MM.1S (cell line): Measurements from ENCODE around the gene CYTH3.

ENCODE experiments used
- DNase-seq: peaks from one replicate; pipeline ENCODE4 v3.0.0-alpha.2; 2015
- H2AFZ ChIP-seq: fragments of 300-600 bp; sonication (generic); 2 replicates; pipeline ENCODE4 v1.6.0; 2016; ENCODE audit warnings: antibody characterized with exemption, low read length
- H3F3A ChIP-seq: fragments of 300-600 bp; sonication (generic); 2 replicates; pipeline ENCODE4 v1.6.1; 2016; ENCODE audit warnings: mild to moderate bottlenecking, antibody characterized with exemption, low read length, moderate library complexity, mixed read lengths; ENCODE audit not compliant: insufficient read depth
- H3K27ac ChIP-seq: fragments of 300-600 bp; sonication (generic); 2 replicates; pipeline ENCODE4 v1.5.1; 2016; ENCODE audit warnings: mild to moderate bottlenecking, low read length
- H3K27me3 ChIP-seq: fragments of 300-600 bp; sonication (generic); replicated peaks from 2 replicates; pipeline ENCODE4 v1.6.0; 2016; ENCODE audit warnings: low read length; ENCODE audit not compliant: insufficient read depth
- H3K36me3 ChIP-seq: fragments of 300-600 bp; sonication (generic); replicated peaks from 2 replicates; pipeline ENCODE4 v1.6.1; 2016; ENCODE audit warnings: mild to moderate bottlenecking, low read length, mixed read lengths; ENCODE audit not compliant: insufficient read depth
- H3K4me1 ChIP-seq: fragments of 300-600 bp; sonication (generic); 2 replicates; pipeline ENCODE4 v1.6.1; 2016; ENCODE audit warnings: low read length, mixed read lengths
- H3K4me2 ChIP-seq: fragments of 300-600 bp; sonication (generic); 2 replicates; pipeline ENCODE4 v1.6.0; 2016; ENCODE audit warnings: low read depth, low read length
- H3K4me3 ChIP-seq: fragments of 300-600 bp; sonication (generic); 2 replicates; pipeline ENCODE4 v1.5.1; 2016; ENCODE audit warnings: low read length, mixed read lengths
- H3K79me2 ChIP-seq: fragments of 300-600 bp; sonication (generic); 2 replicates; pipeline ENCODE4 v1.6.1; 2016; ENCODE audit warnings: mixed run types, low read length, mixed read lengths
- H3K9ac ChIP-seq: fragments of 300-600 bp; sonication (generic); 2 replicates; pipeline ENCODE4 v1.6.1; 2016; ENCODE audit warnings: low read length, mixed read lengths
- H3K9me2 ChIP-seq: fragments of 300-600 bp; sonication (generic); replicated peaks from 2 replicates; pipeline ENCODE4 v1.6.1; 2016; ENCODE audit warnings: mild to moderate bottlenecking, low read length, mixed read lengths; ENCODE audit not compliant: insufficient read depth
- H3K9me3 ChIP-seq: fragments of 300-600 bp; sonication (generic); replicated peaks from 2 replicates; pipeline ENCODE4 v1.6.1; 2016; ENCODE audit warnings: mild to moderate bottlenecking, low read length, mixed read lengths; ENCODE audit not compliant: insufficient read depth
- H4K20me1 ChIP-seq: fragments of 300-600 bp; sonication (generic); 2 replicates; pipeline ENCODE4 v1.6.1; 2016; ENCODE audit warnings: mild to moderate bottlenecking, low read length, moderate library complexity, mixed read lengths; ENCODE audit not compliant: insufficient read depth
- CTCF ChIP-seq: fragments of 300-600 bp; sonication (generic); IDR thresholded peaks from 2 replicates; pipeline ENCODE4 v1.5.1; 2016; ENCODE audit warnings: antibody characterized with exemption, low read length, mixed read lengths
- EZH2 ChIP-seq: fragments of 300-600 bp; sonication (generic); optimal IDR thresholded peaks from 2 replicates; pipeline ENCODE3; 2017; ENCODE audit warnings: low read depth, mild to moderate bottlenecking, antibody characterized with exemption, low read length, mixed read lengths
- EZH2phosphoT487 ChIP-seq: fragments of 300-600 bp; sonication (generic); IDR thresholded peaks from 2 replicates; pipeline ENCODE4 v1.6.1; 2018; ENCODE audit warnings: antibody characterized with exemption, low read length

Gene CYTH3

DNA sequence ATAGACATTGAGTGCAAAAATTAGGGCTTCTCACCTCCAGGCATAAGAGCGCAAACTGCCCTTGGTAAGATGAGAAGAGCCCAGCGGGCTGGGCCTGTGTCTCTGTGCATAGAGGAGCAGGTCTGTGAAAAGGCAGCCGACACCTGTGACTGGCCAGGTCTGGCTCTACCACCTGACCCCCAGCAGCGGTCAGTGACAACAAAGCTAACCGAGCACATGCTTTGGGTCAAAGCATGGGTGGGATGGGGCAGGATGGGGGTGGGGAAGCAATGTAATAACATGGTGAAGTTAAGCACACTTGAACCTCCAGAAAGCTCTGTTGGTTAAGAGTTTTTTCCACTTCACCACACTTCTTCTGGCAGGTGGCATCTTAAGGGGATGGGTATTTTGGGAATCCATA is 29.3 kb downstream of the CYTH3 start:
- Histone ChIP-seq H4K20me1 (no peaks in the 10 kb centered on the region), H3K4me1 (no peaks in the 10 kb centered on the region)

DNA sequence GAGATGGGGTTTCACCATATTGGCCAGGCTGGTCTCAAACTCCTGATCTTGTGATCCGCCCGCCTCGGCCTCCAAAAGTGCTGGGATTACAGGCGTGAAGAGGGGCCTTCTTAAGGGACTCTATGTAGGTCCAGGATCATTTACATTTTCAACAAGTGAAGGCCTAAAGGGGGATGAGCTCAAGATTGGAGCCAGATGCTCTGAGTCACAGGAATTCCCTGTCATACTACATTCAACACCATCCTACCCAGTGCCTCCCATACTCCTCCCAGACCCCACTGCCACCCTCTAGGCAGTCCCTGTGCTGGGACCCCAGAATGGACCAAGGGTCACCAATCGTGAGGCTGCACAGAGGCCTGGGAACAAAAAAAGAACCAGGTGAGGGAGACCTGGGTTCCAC is 29.9 kb downstream of the CYTH3 start:
- DNase-seq, result no peak
- no peak overlapping the region for H3K4me2 ChIP-seq
- H3K27me3 ChIP-seq, result no peaks in the 10 kb centered on the region
- H3K9me2 ChIP-seq, result no peaks in the 10 kb centered on the region
- peaks cover 42% of the 10 kb centered on the region for H3K79me2 ChIP-seq
- no peak overlapping the region for H3K27ac ChIP-seq
- H3K9me3 ChIP-seq, result no peaks in the 10 kb centered on the region
- no peaks in the 10 kb centered on the region for H3K4me1 ChIP-seq
- H3F3A ChIP-seq, result no peaks in the 10 kb centered on the region
- no peaks in the 10 kb centered on the region for H3K36me3 ChIP-seq
- H2AFZ ChIP-seq, result no peak overlapping the region
- no peak overlapping the region for H3K9ac ChIP-seq
- no peak overlapping the region for H3K4me3 ChIP-seq
- no peaks in the 10 kb centered on the region for H4K20me1 ChIP-seq
- TF ChIP-seq EZH2phosphoT487 (no peak), EZH2 (no peak), CTCF (no peak)

More for the DNA sequence above, 29.3 kb downstream of the CYTH3 start:
- Histone ChIP-seq H3K79me2 (peaks cover 43% of the 10 kb centered on the region), H3K9me2 (no peaks in the 10 kb centered on the region), H3K4me2 (no peak overlapping the region), H3K9me3 (no peaks in the 10 kb centered on the region), H3F3A (no peaks in the 10 kb centered on the region), H2AFZ (no peak overlapping the region), H3K4me3 (no peak overlapping the region), H3K27ac (no peak overlapping the region), H3K9ac (no peak overlapping the region), H3K36me3 (no peaks in the 10 kb centered on the region), H3K27me3 (no peaks in the 10 kb centered on the region)
- DNase-seq, result no peak
- TF ChIP-seq CTCF (no peak), EZH2 (no peak), EZH2phosphoT487 (no peak)

DNA sequence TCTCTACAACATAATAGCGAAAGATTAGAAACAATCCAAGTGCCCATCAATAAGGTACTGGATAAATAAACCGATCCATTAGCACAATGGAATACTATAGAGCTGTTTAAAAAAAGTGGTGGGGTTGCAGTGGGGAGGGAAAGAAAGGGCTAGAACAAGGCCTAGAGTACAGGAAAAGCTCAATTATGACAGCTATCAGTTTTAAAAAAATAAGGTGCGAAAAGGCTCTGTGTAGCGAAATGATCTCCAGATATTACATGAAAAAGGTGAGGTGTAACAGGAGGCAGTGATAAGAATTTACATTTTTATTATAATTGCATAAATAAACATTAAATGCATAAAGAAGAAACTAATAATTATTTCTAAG is 30.8 kb downstream of the CYTH3 start:
- H3F3A ChIP-seq, result no peaks in the 10 kb centered on the region
- peaks cover 42% of the 10 kb centered on the region for H3K79me2 ChIP-seq
- no peak overlapping the region for H2AFZ ChIP-seq
- DNase-seq, result no peak
- no peaks in the 10 kb centered on the region for H3K27me3 ChIP-seq
- no peaks in the 10 kb centered on the region for H3K9me3 ChIP-seq
- no peak overlapping the region for H3K9ac ChIP-seq
- no peak overlapping the region for H3K4me2 ChIP-seq
- no peaks in the 10 kb centered on the region for H3K4me1 ChIP-seq
- no peaks in the 10 kb centered on the region for H3K9me2 ChIP-seq
- no peak for TF ChIP-seq CTCF
- TF ChIP-seq EZH2phosphoT487, result no peak
- H3K36me3 ChIP-seq, result no peaks in the 10 kb centered on the region
- no peaks in the 10 kb centered on the region for H4K20me1 ChIP-seq
- H3K27ac ChIP-seq, result no peak overlapping the region
- no peak overlapping the region for H3K4me3 ChIP-seq
